Neural cell (in vitro differentiated cells): ENCODE results near the gene SGPP2. TPM values are rescaled to one million over a fixed set of nuclear protein-coding genes. Genes with fewer than 3 reads are reported as not detected.
A peak's percentile ranks its signal among the peaks of the same experiment; 100 is the strongest.

ENCODE experiments used
- H2AFZ ChIP-seq: fragments of 200-600, 300-800 bp; sonication (generic), shearing (Covaris generic); 2 replicates; pipeline ENCODE4 v1.6.0; 2014; ENCODE audit warnings: low read depth, mild to moderate bottlenecking, antibody characterized with exemption, low read length, moderate library complexity
- H3F3A ChIP-seq: fragments of 200-600 bp; shearing (Covaris generic); 2 replicates; pipeline ENCODE4 v1.6.1; 2016; ENCODE audit warnings: mild to moderate bottlenecking, moderate library complexity, mixed read lengths, antibody characterized with exemption, low read length; ENCODE audit not compliant: insufficient read depth, poor library complexity, severe bottlenecking
- H3K27ac ChIP-seq: fragments of 200-600, 300-800 bp; sonication (generic), shearing (Covaris generic); 2 replicates; pipeline ENCODE4 v1.5.1; 2014; ENCODE audit warnings: mild to moderate bottlenecking, low read length, moderate library complexity
- H3K27me3 ChIP-seq: fragments of 300-800, 200-600 bp; sonication (generic), shearing (Covaris generic); 2 replicates; pipeline ENCODE4 v1.6.0; 2014; ENCODE audit warnings: mild to moderate bottlenecking, low read depth, low read length, moderate library complexity; ENCODE audit not compliant: insufficient read depth
- H3K36me3 ChIP-seq: fragments of 300-800, 200-600 bp; sonication (generic), shearing (Covaris generic); 2 replicates; pipeline ENCODE4 v1.5.1; 2014; ENCODE audit warnings: mild to moderate bottlenecking, antibody characterized with exemption, low read length, moderate library complexity; ENCODE audit not compliant: insufficient read depth
- H3K4me2 ChIP-seq: fragments of 300-800, 200-600 bp; sonication (generic), shearing (Covaris generic); 2 replicates; pipeline ENCODE4 v1.6.0; 2014; ENCODE audit warnings: mild to moderate bottlenecking, low read length
- H3K4me3 ChIP-seq: fragments of 300-800, 200-600 bp; sonication (generic), shearing (Covaris generic); 2 replicates; pipeline ENCODE4 v1.5.1; 2014; ENCODE audit warnings: mild to moderate bottlenecking, low read length, moderate library complexity
- H3K79me2 ChIP-seq: fragments of 200-600 bp; shearing (Covaris generic); replicated peaks from 2 replicates; pipeline ENCODE4 v1.6.0; 2014; ENCODE audit warnings: mild to moderate bottlenecking, low read length, moderate library complexity; ENCODE audit not compliant: insufficient read depth
- H3K9ac ChIP-seq: fragments of 300-800, 200-600 bp; sonication (generic), shearing (Covaris generic); 2 replicates; pipeline ENCODE4 v1.6.1; 2016; ENCODE audit warnings: mild to moderate bottlenecking, low read length, mixed read lengths
- H3K9me2 ChIP-seq: fragments of 200-600 bp; shearing (Covaris generic); 2 replicates; pipeline ENCODE4 v1.6.1; 2016; ENCODE audit warnings: mild to moderate bottlenecking, low read length, mixed read lengths; ENCODE audit not compliant: insufficient read depth
- H3K9me3 ChIP-seq: fragments of 200-600, 300-800 bp; sonication (generic), shearing (Covaris generic); 2 replicates; pipeline ENCODE4 v1.6.1; 2016; ENCODE audit warnings: mild to moderate bottlenecking, mixed run types, low read length, moderate library complexity, mixed read lengths
- H4K20me1 ChIP-seq: fragments of 200-600 bp; shearing (Covaris generic); 2 replicates; pipeline ENCODE4 v1.6.1; 2016; ENCODE audit warnings: mild to moderate bottlenecking, mixed run types; ENCODE audit not compliant: insufficient read depth
- CTCF ChIP-seq: fragments of 450-650 bp; IDR thresholded peaks from 2 replicates; pipeline ENCODE4 v1.5.1; 2014; ENCODE audit warnings: antibody characterized with exemption, mild to moderate bottlenecking, moderate library complexity; ENCODE audit not compliant: poor library complexity, severe bottlenecking
- EP300 ChIP-seq: fragments of 450-650 bp; conservative IDR thresholded peaks from 2 replicates; pipeline ENCODE4 v1.6.1; 2014; ENCODE audit warnings: antibody characterized with exemption, mild to moderate bottlenecking, moderate library complexity; ENCODE audit not compliant: poor library complexity, severe bottlenecking
- EZH2 ChIP-seq: fragments of 200-600, 300-800 bp; shearing (Covaris generic), sonication (generic); IDR thresholded peaks from 2 replicates; pipeline ENCODE4 v1.6.1; 2014; ENCODE audit warnings: antibody characterized with exemption, low read length, borderline replicate concordance, mild to moderate bottlenecking; ENCODE audit not compliant: insufficient read depth, poor library complexity, severe bottlenecking
- MXI1 ChIP-seq: fragments of 450-650 bp; conservative IDR thresholded peaks from 2 replicates; pipeline ENCODE4 v1.6.1; 2014; ENCODE audit warnings: antibody characterized with exemption, mild to moderate bottlenecking; ENCODE audit not compliant: poor library complexity, severe bottlenecking
- POLR2AphosphoS5 ChIP-seq: IDR thresholded peaks from 2 replicates; pipeline ENCODE4 v1.6.1; 2012
- RAD21 ChIP-seq: fragments of 450-650 bp; conservative IDR thresholded peaks from 2 replicates; pipeline ENCODE4 v1.6.1; 2014; ENCODE audit warnings: antibody characterized with exemption, mild to moderate bottlenecking, moderate library complexity
- REST ChIP-seq: IDR thresholded peaks from 2 replicates; pipeline ENCODE4 v1.6.1; 2012; ENCODE audit warnings: borderline replicate concordance
- SMC3 ChIP-seq: fragments of 450-650 bp; conservative IDR thresholded peaks from 2 replicates; pipeline ENCODE4 v1.6.1; 2014; ENCODE audit warnings: antibody characterized with exemption, mild to moderate bottlenecking, moderate library complexity; ENCODE audit not compliant: poor library complexity
- TAF1 ChIP-seq: IDR thresholded peaks from 2 replicates; pipeline ENCODE4 v1.6.1; 2012; ENCODE audit warnings: low read depth
- polyA plus RNA-seq: library from polyadenylated mRNA; depleted of rRNA; stranded (reverse); fragments of >200 nt; gene quantifications from 2 replicates; pipeline ENCODE4 v1.2.3, GENCODE V29; 2014

Gene SGPP2
- polyA plus RNA-seq, 1 donor from 2014 or later: 0.38 TPM

- Histone ChIP-seq H3K4me2 (peak overlapping the region; percentile 36), H3F3A (no peaks in the 10 kb centered on the region), H3K9me2 (no peaks in the 10 kb centered on the region), H3K36me3 (no peaks in the 10 kb centered on the region), H3K27me3 (no peaks in the 10 kb centered on the region), H4K20me1 (no peaks in the 10 kb centered on the region), H3K79me2 (no peaks in the 10 kb centered on the region), H3K4me3 (peak overlapping the region; percentile 43), H3K27ac (peak overlapping the region; percentile 27), H3K9me3 (no peaks in the 10 kb centered on the region), H3K9ac (no peak overlapping the region), H2AFZ (no peak overlapping the region)
- TF ChIP-seq CTCF (peak; percentile 43), TAF1 (no peak), EZH2 (no peak), EP300 (no peak), MXI1 (no peak)
Measured at GRCh38 chr2:222548992-222549391, 124.6 kb downstream of the SGPP2 start.

- no peaks in the 10 kb centered on the region for H4K20me1 ChIP-seq
- H3K79me2 ChIP-seq: no peaks in the 10 kb centered on the region
- no peaks in the 10 kb centered on the region for H3K9me3 ChIP-seq
- no peak for TF ChIP-seq TAF1
- TF ChIP-seq RAD21: no peak
- TF ChIP-seq SMC3: no peak
- TF ChIP-seq MXI1: no peak
- TF ChIP-seq REST: no peak
- no peak for TF ChIP-seq EP300
- no peak for TF ChIP-seq POLR2AphosphoS5
- no peaks in the 10 kb centered on the region for H3K36me3 ChIP-seq
- no peak overlapping the region for H3K9ac ChIP-seq
- H3K4me3 ChIP-seq: no peak overlapping the region
- no peaks in the 10 kb centered on the region for H3K9me2 ChIP-seq
- no peak overlapping the region for H3K27ac ChIP-seq
- no peak overlapping the region for H2AFZ ChIP-seq
- no peaks in the 10 kb centered on the region for H3F3A ChIP-seq
- H3K4me2 ChIP-seq: no peak overlapping the region
- H3K27me3 ChIP-seq: no peaks in the 10 kb centered on the region
Measured at GRCh38 chr2:222554517-222554916, 130.2 kb downstream of the SGPP2 start.

- Histone ChIP-seq H3K4me3 (no peak overlapping the region), H3K9ac (no peak overlapping the region), H3K36me3 (peaks cover 3% of the 10 kb centered on the region), H4K20me1 (no peaks in the 10 kb centered on the region), H2AFZ (no peak overlapping the region), H3K4me2 (no peak overlapping the region), H3K9me3 (no peaks in the 10 kb centered on the region), H3K27ac (no peak overlapping the region), H3K27me3 (no peaks in the 10 kb centered on the region), H3K9me2 (no peaks in the 10 kb centered on the region), H3F3A (no peaks in the 10 kb centered on the region), H3K79me2 (no peaks in the 10 kb centered on the region)
- TF ChIP-seq EZH2 (no peak), EP300 (no peak)
Measured at GRCh38 chr2:222561151-222561550, 136.8 kb downstream of the SGPP2 start.
